ENCODE measurements around the gene RPN2. TPM values are rescaled to one million over a fixed set of nuclear protein-coding genes. Genes with fewer than 3 reads are reported as not detected.

RPN2 gene
- total and polyA plus RNA-seq, 9 of the 15 experiments (the other 6 are each of a cell fraction or from before 2014, with no cell fraction given), result 168 to 548 (median 325) TPM

- TF ChIP-seq YY1 (IDR thresholded peaks at IDR 0.05; ENCODE audit: borderline replicate concordance in 1 of 3, control insufficient read depth in 1 of 3, extremely low read depth in 1 of 3, insufficient read depth in 3 of 3, insufficient read length in 1 of 3, insufficient replicate concordance in 2 of 3, low read depth in 1 of 3, low read length in 2 of 3) (no peak), RHOXF2B (CRISPR knock-in tag; conservative IDR thresholded peaks at IDR 0.05) (no peak), ATF3 (IDR thresholded peaks at IDR 0.05) (peak; percentile 13; the same call in 1 of the 2 replicates), ATF3 (CRISPR knock-in tag; conservative IDR thresholded peaks at IDR 0.05) (no peak), NR4A1 (CRISPR knock-in tag; IDR thresholded peaks at IDR 0.05) (no peak), NR4A1 (tag; IDR thresholded peaks at IDR 0.05) (peak; percentile 85), DMBX1 (CRISPR knock-in tag; IDR thresholded peaks at IDR 0.05; ENCODE audit: borderline replicate concordance) (peak; percentile 86), POLR2H (tag; IDR thresholded peaks at IDR 0.05; ENCODE audit: low read depth) (no peak), RAD21 (CRISPR knock-in tag; conservative IDR thresholded peaks at IDR 0.05 in 1 of 2, IDR thresholded peaks at IDR 0.05 in 1 of 2) (peak in 1 of 2 experiments; percentile 17; a peak in 1 of 4 replicates), TRIM24 (IDR thresholded peaks at IDR 0.05) (peak; percentile 96 to 97), GATA2 (CRISPR knock-in tag; IDR thresholded peaks at IDR 0.05) (peak; percentile 97), NEUROD1 (IDR thresholded peaks at IDR 0.05; ENCODE audit: borderline replicate concordance, low read depth, low read length, partially characterized antibody) (peak; percentile 51), ZNF311 (CRISPR knock-in tag; IDR thresholded peaks at IDR 0.05) (0 out of 2 replicates have a peak, but pooled peaks have one; percentile 31), KDM5B (IDR thresholded peaks at IDR 0.05; ENCODE audit: insufficient replicate concordance, low read depth, low read length) (no peak), CBFA2T2 (conservative IDR thresholded peaks at IDR 0.05) (peak; percentile 97), ZNF354B (CRISPR knock-in tag; IDR thresholded peaks at IDR 0.05) (no peak), ZBTB33 (CRISPR knock-in tag; IDR thresholded peaks at IDR 0.05) (no peak), HDAC2 (IDR thresholded peaks at IDR 0.05) (peak; percentile 74; the same call in 1 of the 2 replicates), TEAD1 (CRISPR knock-in tag; IDR thresholded peaks at IDR 0.05) (0 out of 4 replicates have a peak, but pooled peaks of 1 of the 2 experiments have one; percentile 51), ELF4 (CRISPR knock-in tag; IDR thresholded peaks at IDR 0.05) (peak; percentile 60; the same call in 1 of the 2 replicates), STAT5A (IDR thresholded peaks at IDR 0.05; ENCODE audit: borderline replicate concordance, low read length) (peak; percentile 91), HMBOX1 (IDR thresholded peaks at IDR 0.05) (0 out of 2 replicates have a peak, but pooled peaks have one; percentile 31), SRSF1 (IDR thresholded peaks at IDR 0.05; ENCODE audit: low read depth, low read length) (no peak), HDAC3 (IDR thresholded peaks at IDR 0.05; ENCODE audit: borderline replicate concordance, partially characterized antibody) (peak; percentile 78)
Measured at GRCh38 chr20:37154684-37155298, 24.3 kb upstream of the RPN2 start (continued).
